Suprapubic skin (tissue), 3 donors: ENCODE measurements around the gene ADM2.

Experiments used
- EP300 ChIP-seq: sonication (generic); formaldehyde crosslinking; IDR thresholded peaks from one replicate; pipeline ENCODE4 v1.6.1; 2017; ENCODE audit warnings: antibody characterized with exemption
- POLR2A ChIP-seq, 2 donors: fragments of 450-650 bp; IDR thresholded peaks; one replicate each; pipeline ENCODE4 v1.6.1; 2017; ENCODE audit warnings: antibody characterized with exemption in 2 of 2, mild to moderate bottlenecking in 2 of 2, moderate library complexity in 2 of 2
- TF ChIP-seq, protein P1 (sequence below), 2 donors: fragments of 200-600 bp in 1 of 2; fragments of 450-650 bp in 1 of 2; sonication (generic) in 1 of 2; IDR thresholded peaks; one replicate each; pipeline ENCODE4 v1.5.1; 2016 to 2019; ENCODE audit warnings: antibody characterized with exemption in 2 of 2, mild to moderate bottlenecking in 1 of 2, moderate library complexity in 1 of 2

DNA sequence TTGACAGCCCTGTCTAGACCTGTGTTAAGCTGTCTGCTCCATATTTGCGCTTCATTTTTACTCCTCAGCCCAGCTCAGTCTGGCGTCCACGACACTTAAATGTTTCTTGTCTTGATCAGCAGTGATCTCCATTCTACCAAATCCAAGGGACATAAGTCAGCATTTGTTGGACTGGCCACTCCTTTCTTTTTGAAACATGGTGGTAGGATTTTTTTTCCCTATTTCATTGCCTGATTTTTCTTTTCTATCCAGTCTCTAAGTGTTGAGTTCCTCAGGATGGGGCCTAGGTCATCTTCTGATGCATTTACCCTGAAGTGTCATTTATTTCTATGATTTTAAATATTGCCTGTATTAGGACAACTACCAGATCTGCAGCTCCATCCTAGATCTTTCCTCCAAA lies 27.6 kb downstream of the ADM2 start:
- TF ChIP-seq POLR2A (IDR thresholded peaks at IDR 0.05): no peak
- TF ChIP-seq, protein P1, sequence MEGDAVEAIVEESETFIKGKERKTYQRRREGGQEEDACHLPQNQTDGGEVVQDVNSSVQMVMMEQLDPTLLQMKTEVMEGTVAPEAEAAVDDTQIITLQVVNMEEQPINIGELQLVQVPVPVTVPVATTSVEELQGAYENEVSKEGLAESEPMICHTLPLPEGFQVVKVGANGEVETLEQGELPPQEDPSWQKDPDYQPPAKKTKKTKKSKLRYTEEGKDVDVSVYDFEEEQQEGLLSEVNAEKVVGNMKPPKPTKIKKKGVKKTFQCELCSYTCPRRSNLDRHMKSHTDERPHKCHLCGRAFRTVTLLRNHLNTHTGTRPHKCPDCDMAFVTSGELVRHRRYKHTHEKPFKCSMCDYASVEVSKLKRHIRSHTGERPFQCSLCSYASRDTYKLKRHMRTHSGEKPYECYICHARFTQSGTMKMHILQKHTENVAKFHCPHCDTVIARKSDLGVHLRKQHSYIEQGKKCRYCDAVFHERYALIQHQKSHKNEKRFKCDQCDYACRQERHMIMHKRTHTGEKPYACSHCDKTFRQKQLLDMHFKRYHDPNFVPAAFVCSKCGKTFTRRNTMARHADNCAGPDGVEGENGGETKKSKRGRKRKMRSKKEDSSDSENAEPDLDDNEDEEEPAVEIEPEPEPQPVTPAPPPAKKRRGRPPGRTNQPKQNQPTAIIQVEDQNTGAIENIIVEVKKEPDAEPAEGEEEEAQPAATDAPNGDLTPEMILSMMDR (IDR thresholded peaks at IDR 0.05): no peak
- TF ChIP-seq EP300: no peak
